Ishikawa (cell line): ENCODE data around the gene NRL.

Experiments used
- CEBPB ChIP-seq: IDR thresholded peaks from 2 replicates; pipeline ENCODE4 v1.6.1; 2012
- CREB1 ChIP-seq: IDR thresholded peaks from 2 replicates; pipeline ENCODE4 v1.6.1; 2012; ENCODE audit warnings: low read depth
- EGR1 ChIP-seq: IDR thresholded peaks from 2 replicates; pipeline ENCODE4 v1.6.1; 2012
- EP300 ChIP-seq: IDR thresholded peaks from 2 replicates; pipeline ENCODE4 v1.6.1; 2012; ENCODE audit warnings: borderline replicate concordance
- FOXM1 ChIP-seq: IDR thresholded peaks from 2 replicates; pipeline ENCODE4 v1.6.1; 2012; ENCODE audit warnings: low read depth, borderline replicate concordance
- NFIC ChIP-seq: IDR thresholded peaks from 2 replicates; pipeline ENCODE4 v1.6.1; 2012
- RAD21 ChIP-seq: IDR thresholded peaks from 2 replicates; pipeline ENCODE4 v1.6.1; 2012; ENCODE audit warnings: low read depth
- TAF1 ChIP-seq: IDR thresholded peaks from 2 replicates; pipeline ENCODE4 v1.6.1; 2012; ENCODE audit warnings: low read depth, mild to moderate bottlenecking
- TCF12 ChIP-seq: IDR thresholded peaks from 2 replicates; pipeline ENCODE4 v1.6.1; 2012; ENCODE audit warnings: low read depth
- TEAD4 ChIP-seq: IDR thresholded peaks from 2 replicates; pipeline ENCODE4 v1.6.1; 2012
- YY1 ChIP-seq: IDR thresholded peaks from 2 replicates; pipeline ENCODE4 v1.6.1; 2012; ENCODE audit warnings: low read depth
- ZBTB7A ChIP-seq: IDR thresholded peaks from 2 replicates; pipeline ENCODE4 v1.6.1; 2012; ENCODE audit warnings: low read depth
- TF ChIP-seq, protein P1 (sequence below): IDR thresholded peaks from 2 replicates; pipeline ENCODE4 v1.6.1; 2012
- TF ChIP-seq, protein P2 (sequence below): IDR thresholded peaks from 2 replicates; pipeline ENCODE4 v1.6.1; 2012
- TF ChIP-seq, protein P3 (sequence below): IDR thresholded peaks from 2 replicates; pipeline ENCODE4 v1.6.1; 2012; ENCODE audit warnings: low read depth, mild to moderate bottlenecking

NRL gene

DNA sequence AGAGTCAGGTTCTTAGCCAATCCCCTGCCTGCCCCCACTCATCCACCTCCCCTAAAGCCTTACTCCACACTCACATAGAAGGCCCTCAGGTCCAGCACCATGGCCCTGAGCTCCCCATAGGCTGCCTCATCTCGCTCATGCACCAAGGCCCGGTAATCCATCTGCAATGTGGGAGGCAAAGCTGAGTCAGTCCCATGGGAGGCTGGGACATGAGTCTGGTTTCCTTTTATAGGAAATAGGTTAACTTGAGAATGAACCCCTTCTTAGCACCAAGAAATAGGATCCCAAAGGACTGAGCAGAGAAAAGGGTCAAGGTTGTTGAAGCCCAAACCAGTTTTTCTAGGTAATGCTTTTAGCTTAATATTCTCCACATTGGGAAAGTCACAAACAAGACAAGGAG, 28.8 kb upstream of the NRL start:
- no peak for TF ChIP-seq CEBPB
- TF ChIP-seq FOXM1, result no peak
- TF ChIP-seq TEAD4, result no peak
- TF ChIP-seq TAF1, result no peak
- no peak for TF ChIP-seq EGR1
- no peak for TF ChIP-seq NFIC
- TF ChIP-seq RAD21, result no peak
- TF ChIP-seq, protein P1, sequence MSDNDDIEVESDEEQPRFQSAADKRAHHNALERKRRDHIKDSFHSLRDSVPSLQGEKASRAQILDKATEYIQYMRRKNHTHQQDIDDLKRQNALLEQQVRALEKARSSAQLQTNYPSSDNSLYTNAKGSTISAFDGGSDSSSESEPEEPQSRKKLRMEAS, result no peak
- TF ChIP-seq, protein P2, sequence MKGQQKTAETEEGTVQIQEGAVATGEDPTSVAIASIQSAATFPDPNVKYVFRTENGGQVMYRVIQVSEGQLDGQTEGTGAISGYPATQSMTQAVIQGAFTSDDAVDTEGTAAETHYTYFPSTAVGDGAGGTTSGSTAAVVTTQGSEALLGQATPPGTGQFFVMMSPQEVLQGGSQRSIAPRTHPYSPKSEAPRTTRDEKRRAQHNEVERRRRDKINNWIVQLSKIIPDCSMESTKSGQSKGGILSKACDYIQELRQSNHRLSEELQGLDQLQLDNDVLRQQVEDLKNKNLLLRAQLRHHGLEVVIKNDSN, result no peak
- TF ChIP-seq CREB1, result no peak
- no peak for TF ChIP-seq EP300
- TF ChIP-seq, protein P3, sequence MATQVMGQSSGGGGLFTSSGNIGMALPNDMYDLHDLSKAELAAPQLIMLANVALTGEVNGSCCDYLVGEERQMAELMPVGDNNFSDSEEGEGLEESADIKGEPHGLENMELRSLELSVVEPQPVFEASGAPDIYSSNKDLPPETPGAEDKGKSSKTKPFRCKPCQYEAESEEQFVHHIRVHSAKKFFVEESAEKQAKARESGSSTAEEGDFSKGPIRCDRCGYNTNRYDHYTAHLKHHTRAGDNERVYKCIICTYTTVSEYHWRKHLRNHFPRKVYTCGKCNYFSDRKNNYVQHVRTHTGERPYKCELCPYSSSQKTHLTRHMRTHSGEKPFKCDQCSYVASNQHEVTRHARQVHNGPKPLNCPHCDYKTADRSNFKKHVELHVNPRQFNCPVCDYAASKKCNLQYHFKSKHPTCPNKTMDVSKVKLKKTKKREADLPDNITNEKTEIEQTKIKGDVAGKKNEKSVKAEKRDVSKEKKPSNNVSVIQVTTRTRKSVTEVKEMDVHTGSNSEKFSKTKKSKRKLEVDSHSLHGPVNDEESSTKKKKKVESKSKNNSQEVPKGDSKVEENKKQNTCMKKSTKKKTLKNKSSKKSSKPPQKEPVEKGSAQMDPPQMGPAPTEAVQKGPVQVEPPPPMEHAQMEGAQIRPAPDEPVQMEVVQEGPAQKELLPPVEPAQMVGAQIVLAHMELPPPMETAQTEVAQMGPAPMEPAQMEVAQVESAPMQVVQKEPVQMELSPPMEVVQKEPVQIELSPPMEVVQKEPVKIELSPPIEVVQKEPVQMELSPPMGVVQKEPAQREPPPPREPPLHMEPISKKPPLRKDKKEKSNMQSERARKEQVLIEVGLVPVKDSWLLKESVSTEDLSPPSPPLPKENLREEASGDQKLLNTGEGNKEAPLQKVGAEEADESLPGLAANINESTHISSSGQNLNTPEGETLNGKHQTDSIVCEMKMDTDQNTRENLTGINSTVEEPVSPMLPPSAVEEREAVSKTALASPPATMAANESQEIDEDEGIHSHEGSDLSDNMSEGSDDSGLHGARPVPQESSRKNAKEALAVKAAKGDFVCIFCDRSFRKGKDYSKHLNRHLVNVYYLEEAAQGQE, result no peak
- no peak for TF ChIP-seq YY1
- no peak for TF ChIP-seq ZBTB7A
- no peak for TF ChIP-seq TCF12

DNA sequence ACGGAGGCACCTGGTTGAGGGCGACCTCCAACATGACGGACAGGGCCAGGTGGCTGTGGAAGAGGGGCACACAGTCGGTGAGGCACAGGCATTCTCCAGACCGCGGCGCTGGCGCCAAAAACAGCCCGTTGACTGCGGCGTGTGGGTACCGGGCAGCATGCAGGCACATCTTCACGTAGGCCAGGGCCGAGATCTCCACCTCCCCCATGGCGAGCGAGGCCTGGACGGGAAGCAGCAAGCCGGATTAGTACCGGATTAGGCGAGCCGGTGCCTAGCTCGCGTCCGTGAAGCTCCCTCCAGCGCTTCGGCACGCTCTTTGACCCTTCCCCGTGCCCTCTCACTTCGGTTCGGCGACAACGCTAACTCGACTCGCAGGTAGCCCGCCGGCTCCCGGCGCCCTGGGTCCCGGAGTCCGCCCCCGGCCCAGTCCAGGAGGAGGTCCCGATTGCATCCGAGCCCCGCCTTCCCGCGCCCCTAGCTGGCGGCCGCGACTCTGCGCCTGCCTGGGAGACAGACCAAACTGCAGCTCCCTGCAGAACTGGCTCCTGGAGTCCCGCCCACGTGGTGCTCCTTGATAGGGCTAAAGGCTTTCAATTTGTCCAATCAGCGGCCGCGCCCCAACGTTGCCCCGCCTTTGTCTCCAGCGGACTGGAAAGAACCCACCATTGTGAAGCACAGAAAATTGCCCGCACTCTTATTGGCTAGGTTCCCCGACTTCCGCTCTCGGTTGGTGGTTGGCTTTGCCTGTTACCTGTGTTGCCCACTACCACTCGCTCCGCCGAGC, 26.5 kb upstream of the NRL start, which contains the start of gene EMC9:
TSS of gene EMC9 (minus strand) at position 495 of the 784 bp plus-strand sequence. CDS start at position 208, 287 bp downstream.
- TF ChIP-seq EP300 (no peak; the same call in 1 of the 2 replicates), CEBPB (no peak), ZBTB7A (peak; percentile 66), NFIC (peak; percentile 30; the same call in 1 of the 2 replicates), FOXM1 (peak; percentile 74; the same call in 1 of the 2 replicates), CREB1 (no peak), TCF12 (peak; percentile 48), EGR1 (peak; percentile 46; the same call in 1 of the 2 replicates), RAD21 (no peak), YY1 (peak; percentile 9; the same call in 1 of the 2 replicates), TEAD4 (no peak), TAF1 (peak; percentile 95)
- TF ChIP-seq, protein P2, result peak; percentile 80
- TF ChIP-seq, protein P3, result no peak
- TF ChIP-seq, protein P1, result peak; percentile 59; the same call in 1 of the 2 replicates

DNA sequence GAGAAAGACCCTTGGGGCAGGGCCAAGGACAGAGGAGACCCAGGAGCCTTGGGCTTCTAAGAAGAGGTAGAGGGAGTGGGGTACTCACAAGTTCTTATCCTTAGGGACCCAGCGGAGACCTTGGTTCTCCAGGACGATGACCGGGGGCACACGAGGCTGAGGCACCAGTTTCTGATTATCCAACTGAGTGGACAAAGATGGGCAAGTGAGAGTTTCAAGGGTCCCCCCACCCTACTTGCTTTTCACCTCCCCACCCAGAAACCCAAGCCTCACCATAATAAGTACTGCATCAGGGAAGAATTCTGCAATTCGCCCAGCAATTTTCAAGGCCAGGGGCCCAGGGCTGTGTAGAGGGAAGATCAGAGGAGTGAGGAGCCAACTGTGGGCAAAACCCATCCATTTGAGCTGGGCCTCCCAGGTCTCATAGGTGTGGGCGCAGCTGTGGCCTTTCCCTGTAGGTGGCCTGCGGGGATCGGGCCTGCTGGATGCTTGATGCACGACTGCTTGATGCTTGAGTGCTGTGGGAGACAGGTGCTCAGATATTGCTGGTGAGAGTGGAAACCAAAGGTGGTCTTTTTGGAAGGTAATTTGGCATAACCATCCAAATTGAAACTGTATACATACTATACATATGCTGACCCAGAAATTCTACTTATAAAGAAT, 24.7 kb upstream of the NRL start:
- TF ChIP-seq FOXM1 (no peak), TEAD4 (no peak), TCF12 (no peak), EP300 (no peak), TAF1 (no peak), CREB1 (no peak), EGR1 (no peak), ZBTB7A (no peak), YY1 (no peak), NFIC (no peak), CEBPB (no peak), RAD21 (no peak)
- TF ChIP-seq, protein P3, result no peak
- TF ChIP-seq, protein P2, result no peak
- TF ChIP-seq, protein P1, result no peak
